ENCODE results near the gene SLC12A5.
"Not testable (repeated sequence)": the region's sequence is repeated elsewhere in the genome, so short reads cannot be mapped to it uniquely, and the experiment has no call there.

SLC12A5 gene

GRCh38 chr20:46084805-46085178, 55.8 kb downstream of the SLC12A5 start:
- no peaks in the 10 kb centered on the region for H3K27me3 ChIP-seq
- H3K36me3 ChIP-seq, result peaks cover 9% of the 10 kb centered on the region; the same call in 1 of the 2 replicates
- H3K4me2 ChIP-seq, result no peak overlapping the region
- H3K9ac ChIP-seq, result no peak overlapping the region
- no peak for TF ChIP-seq Cebpa-rat (IDR thresholded peaks at IDR 0.05)
- H3K4me3 ChIP-seq, result no peak overlapping the region
- no peaks in the 10 kb centered on the region for H3K9me3 ChIP-seq
- H4K20me1 ChIP-seq, result peaks cover 98% of the 10 kb centered on the region
- no peak overlapping the region for H3K27ac ChIP-seq
- peaks cover 28% of the 10 kb centered on the region for H3K4me1 ChIP-seq

GRCh38 chr20:46085179-46085851, 56.3 kb downstream of the SLC12A5 start:
- H3K4me1 ChIP-seq, result peaks cover 31% of the 10 kb centered on the region
- H3K36me3 ChIP-seq, result peaks cover 7% of the 10 kb centered on the region; the same call in 1 of the 2 replicates
- H3K4me2 ChIP-seq, result no peak overlapping the region
- no peaks in the 10 kb centered on the region for H3K9me3 ChIP-seq
- H3K9ac ChIP-seq, result no peak overlapping the region
- TF ChIP-seq Cebpa-rat (IDR thresholded peaks at IDR 0.05), result no peak
- H3K4me3 ChIP-seq, result no peak overlapping the region
- no peaks in the 10 kb centered on the region for H3K27me3 ChIP-seq
- peaks cover 93% of the 10 kb centered on the region for H4K20me1 ChIP-seq
- no peak overlapping the region for H3K27ac ChIP-seq

- Histone ChIP-seq H3K4me1 (peaks cover 34% of the 10 kb centered on the region), H3K9ac (no peak overlapping the region), H3K4me3 (no peak overlapping the region), H4K20me1 (peaks cover 75% of the 10 kb centered on the region), H3K36me3 (peaks cover 7% of the 10 kb centered on the region; the same call in 1 of the 2 replicates), H3K9me3 (no peaks in the 10 kb centered on the region), H3K27me3 (no peaks in the 10 kb centered on the region), H3K4me2 (peak overlapping the region; percentile 93), H3K27ac (no peak overlapping the region)
- TF ChIP-seq Cebpa-rat (IDR thresholded peaks at IDR 0.05), result no peak
Measured at GRCh38 chr20:46087161-46087560, 58.1 kb downstream of the SLC12A5 start.

- H3K4me1 ChIP-seq, result peaks cover 30% of the 10 kb centered on the region
- H3K4me3 ChIP-seq, result peak overlapping the region; percentile 99
- peak overlapping the region; percentile 93 for H3K4me2 ChIP-seq
- peak overlapping the region; percentile 100 for H3K9ac ChIP-seq
- no peaks in the 10 kb centered on the region for H3K27me3 ChIP-seq
- no peak for TF ChIP-seq Cebpa-rat (IDR thresholded peaks at IDR 0.05)
- peaks cover 60% of the 10 kb centered on the region for H4K20me1 ChIP-seq
- peak overlapping the region; percentile 100 for H3K27ac ChIP-seq
- H3K9me3 ChIP-seq, result no peaks in the 10 kb centered on the region; the same call in 1 of the 2 replicates
- H3K36me3 ChIP-seq, result peaks cover 7% of the 10 kb centered on the region; the same call in 1 of the 2 replicates
Measured at GRCh38 chr20:46088409-46089166, 59.6 kb downstream of the SLC12A5 start.

GRCh38 chr20:46089167-46089416, 60.1 kb downstream of the SLC12A5 start:
- Histone ChIP-seq H3K27ac (peak overlapping the region; percentile 100), H3K27me3 (no peaks in the 10 kb centered on the region), H3K9me3 (no peaks in the 10 kb centered on the region; the same call in 1 of the 2 replicates), H3K9ac (peak overlapping the region; percentile 100), H3K4me2 (peak overlapping the region; percentile 93), H3K4me3 (peak overlapping the region; percentile 99), H3K36me3 (peaks cover 7% of the 10 kb centered on the region; the same call in 1 of the 2 replicates), H4K20me1 (peaks cover 55% of the 10 kb centered on the region), H3K4me1 (peaks cover 30% of the 10 kb centered on the region)
- TF ChIP-seq Cebpa-rat (IDR thresholded peaks at IDR 0.05), result no peak

- Histone ChIP-seq H3K36me3 (peaks cover 7% of the 10 kb centered on the region; the same call in 1 of the 2 replicates), H3K4me3 (peak within 1 kb of the TSS; percentile 99), H3K4me2 (peak within 1 kb of the TSS; percentile 93), H3K9ac (peak within 1 kb of the TSS; percentile 100), H3K27me3 (no peaks in the 10 kb centered on the region), H3K9me3 (no peaks in the 10 kb centered on the region; the same call in 1 of the 2 replicates), H3K4me1 (peaks cover 30% of the 10 kb centered on the region), H3K27ac (peak within 1 kb of the TSS; percentile 100), H4K20me1 (peaks cover 49% of the 10 kb centered on the region)
- no peak for TF ChIP-seq Cebpa-rat (IDR thresholded peaks at IDR 0.05)
Measured at GRCh38 chr20:46089417-46090388, 60.7 kb downstream of the SLC12A5 start, which contains the start of gene NCOA5. Gene NCOA5, minus strand, starts transcription at chr20:46089962. Its CDS starts 10,538 bp downstream, at chr20:46079424.

GRCh38 chr20:46091622-46092535, 62.9 kb downstream of the SLC12A5 start:
- Histone ChIP-seq H4K20me1 (peaks cover 27% of the 10 kb centered on the region), H3K4me1 (peaks cover 25% of the 10 kb centered on the region)
- H3K4me3 ChIP-seq, H3K27me3 ChIP-seq, H3K9ac ChIP-seq, H3K36me3 ChIP-seq, H3K4me2 ChIP-seq, H3K9me3 ChIP-seq, H3K27ac ChIP-seq: not testable (repeated sequence)

GRCh38 chr20:46093531-46093930, 64.5 kb downstream of the SLC12A5 start:
- H3K36me3 ChIP-seq, result no peaks in the 10 kb centered on the region
- no peaks in the 10 kb centered on the region for H3K27me3 ChIP-seq
- H3K4me2 ChIP-seq, result no peak overlapping the region
- H4K20me1 ChIP-seq, result peaks cover 11% of the 10 kb centered on the region
- H3K9ac ChIP-seq, result no peak overlapping the region
- H3K9me3 ChIP-seq, result no peaks in the 10 kb centered on the region; the same call in 1 of the 2 replicates
- no peak for TF ChIP-seq Cebpa-rat (IDR thresholded peaks at IDR 0.05)
- H3K27ac ChIP-seq, result no peak overlapping the region
- H3K4me1 ChIP-seq, result peaks cover 9% of the 10 kb centered on the region
- H3K4me3 ChIP-seq, result no peak overlapping the region
